Cardiac muscle cell (in vitro differentiated cells and primary cell): ENCODE results near the gene CACNA1C. TPM values are rescaled to one million over a fixed set of nuclear protein-coding genes. Genes with fewer than 3 reads are reported as not detected.
A peak's percentile ranks its signal among the peaks of the same experiment; 100 is the strongest.

Experiments used
- DNase-seq, 2 donors: peaks; one replicate each; pipeline versions ENCODE4 v3.0.0 to v3.0.0-alpha.2; 2010 to 2017; ENCODE audit warnings: low read depth in 1 of 2, low spot score in 1 of 2
- H3K27ac ChIP-seq: fragments of 200-600 bp; sonication (generic); 2 replicates; pipeline ENCODE4 v1.5.1; 2016
- H3K27me3 ChIP-seq: fragments of 200-600 bp; sonication (generic); 2 replicates; pipeline ENCODE4 v1.6.0; 2016; ENCODE audit warnings: control low read depth
- H3K36me3 ChIP-seq: fragments of 200-600 bp; sonication (generic); 2 replicates; pipeline ENCODE4 v1.5.1; 2016; ENCODE audit warnings: control low read depth
- H3K4me1 ChIP-seq: fragments of 200-600 bp; sonication (generic); 2 replicates; pipeline ENCODE4 v1.8.1; 2017; ENCODE audit warnings: low read depth, mild to moderate bottlenecking, mixed run types
- H3K4me3 ChIP-seq: fragments of 200-600 bp; sonication (generic); 2 replicates; pipeline ENCODE4 v1.5.1; 2016; ENCODE audit warnings: mild to moderate bottlenecking
- H3K9me3 ChIP-seq: fragments of 200-600 bp; sonication (generic); 2 replicates; pipeline ENCODE4 v1.5.1; 2017; ENCODE audit warnings: low read depth, mild to moderate bottlenecking, control low read depth
- polyA plus RNA-seq: library from polyadenylated mRNA; unstranded; fragments of >200 nt; fragmentation: Nextera tagmentation; extraction: Ambion mirVana; gene quantifications from 2 replicates; pipeline ENCODE4 v1.2.1, GENCODE V29; 2016
- total RNA-seq: library from RNA; depleted of rRNA; stranded (reverse); fragments of >200 nt; gene quantifications from 2 replicates; pipeline ENCODE4 v1.2.3, GENCODE V29; 2016
- TF ChIP-seq, protein P1 (sequence below): IDR thresholded peaks from 2 replicates; pipeline ENCODE4 v1.5.1; 2012; ENCODE audit warnings: low read depth, mild to moderate bottlenecking, low read length

Gene CACNA1C
- total and polyA plus RNA-seq, 2 experiments from 2014 or later, result 40.8 to 77.8 TPM

DNA sequence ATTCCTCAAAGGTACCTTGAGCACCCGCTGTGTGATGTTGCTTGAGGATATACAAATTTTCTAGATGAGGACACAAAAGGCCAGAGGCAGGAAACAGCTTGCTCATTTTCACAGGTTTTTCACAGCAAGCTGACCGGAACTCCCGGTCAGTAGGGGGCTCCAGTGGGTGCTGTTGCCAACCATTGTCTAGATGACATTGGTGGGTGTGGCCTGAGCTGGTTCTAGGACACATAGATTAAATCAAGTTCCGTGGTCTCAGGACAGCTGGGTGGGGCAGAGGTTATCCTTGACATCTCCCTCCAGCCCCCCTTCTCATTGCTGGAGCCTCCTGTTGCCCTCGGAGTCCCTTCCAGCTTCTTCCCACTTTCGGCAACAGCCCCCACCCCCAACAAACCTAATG, 588.4 kb downstream of the CACNA1C start:
- no peak overlapping the region for H3K4me3 ChIP-seq
- no peaks in the 10 kb centered on the region for H3K4me1 ChIP-seq
- no peaks in the 10 kb centered on the region for H3K36me3 ChIP-seq
- H3K27me3 ChIP-seq, result no peaks in the 10 kb centered on the region
- no peak overlapping the region for H3K27ac ChIP-seq
- peak in 1 of 2 donors; percentile 54 for DNase-seq
- TF ChIP-seq, protein P1, sequence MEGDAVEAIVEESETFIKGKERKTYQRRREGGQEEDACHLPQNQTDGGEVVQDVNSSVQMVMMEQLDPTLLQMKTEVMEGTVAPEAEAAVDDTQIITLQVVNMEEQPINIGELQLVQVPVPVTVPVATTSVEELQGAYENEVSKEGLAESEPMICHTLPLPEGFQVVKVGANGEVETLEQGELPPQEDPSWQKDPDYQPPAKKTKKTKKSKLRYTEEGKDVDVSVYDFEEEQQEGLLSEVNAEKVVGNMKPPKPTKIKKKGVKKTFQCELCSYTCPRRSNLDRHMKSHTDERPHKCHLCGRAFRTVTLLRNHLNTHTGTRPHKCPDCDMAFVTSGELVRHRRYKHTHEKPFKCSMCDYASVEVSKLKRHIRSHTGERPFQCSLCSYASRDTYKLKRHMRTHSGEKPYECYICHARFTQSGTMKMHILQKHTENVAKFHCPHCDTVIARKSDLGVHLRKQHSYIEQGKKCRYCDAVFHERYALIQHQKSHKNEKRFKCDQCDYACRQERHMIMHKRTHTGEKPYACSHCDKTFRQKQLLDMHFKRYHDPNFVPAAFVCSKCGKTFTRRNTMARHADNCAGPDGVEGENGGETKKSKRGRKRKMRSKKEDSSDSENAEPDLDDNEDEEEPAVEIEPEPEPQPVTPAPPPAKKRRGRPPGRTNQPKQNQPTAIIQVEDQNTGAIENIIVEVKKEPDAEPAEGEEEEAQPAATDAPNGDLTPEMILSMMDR, result peak; percentile 53
- no peaks in the 10 kb centered on the region for H3K9me3 ChIP-seq

DNA sequence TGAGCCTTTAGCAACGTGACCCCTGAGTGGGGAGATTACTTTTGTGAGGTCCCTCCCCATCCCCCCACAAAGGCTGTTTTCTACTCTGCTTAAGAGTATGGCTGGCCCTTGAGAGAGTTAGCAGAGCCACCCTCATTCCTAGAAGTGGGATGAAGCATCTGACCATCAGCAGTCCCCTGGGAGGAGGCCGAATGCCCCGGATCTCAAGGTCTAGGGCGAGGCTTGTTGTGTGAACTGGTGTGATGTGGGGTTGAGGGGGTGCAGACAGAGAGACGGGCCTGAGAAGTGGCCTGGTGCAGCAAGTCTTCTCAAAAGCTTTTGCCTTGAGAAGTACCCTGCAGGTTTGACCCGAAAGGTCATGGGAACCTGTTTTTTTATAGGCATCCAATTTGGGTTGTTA, 589.0 kb downstream of the CACNA1C start:
- Histone ChIP-seq H3K27ac (no peak overlapping the region), H3K4me1 (no peaks in the 10 kb centered on the region), H3K36me3 (no peaks in the 10 kb centered on the region), H3K27me3 (no peaks in the 10 kb centered on the region), H3K4me3 (no peak overlapping the region), H3K9me3 (no peaks in the 10 kb centered on the region)
- TF ChIP-seq, protein P1, result no peak
- no peak for DNase-seq

DNA sequence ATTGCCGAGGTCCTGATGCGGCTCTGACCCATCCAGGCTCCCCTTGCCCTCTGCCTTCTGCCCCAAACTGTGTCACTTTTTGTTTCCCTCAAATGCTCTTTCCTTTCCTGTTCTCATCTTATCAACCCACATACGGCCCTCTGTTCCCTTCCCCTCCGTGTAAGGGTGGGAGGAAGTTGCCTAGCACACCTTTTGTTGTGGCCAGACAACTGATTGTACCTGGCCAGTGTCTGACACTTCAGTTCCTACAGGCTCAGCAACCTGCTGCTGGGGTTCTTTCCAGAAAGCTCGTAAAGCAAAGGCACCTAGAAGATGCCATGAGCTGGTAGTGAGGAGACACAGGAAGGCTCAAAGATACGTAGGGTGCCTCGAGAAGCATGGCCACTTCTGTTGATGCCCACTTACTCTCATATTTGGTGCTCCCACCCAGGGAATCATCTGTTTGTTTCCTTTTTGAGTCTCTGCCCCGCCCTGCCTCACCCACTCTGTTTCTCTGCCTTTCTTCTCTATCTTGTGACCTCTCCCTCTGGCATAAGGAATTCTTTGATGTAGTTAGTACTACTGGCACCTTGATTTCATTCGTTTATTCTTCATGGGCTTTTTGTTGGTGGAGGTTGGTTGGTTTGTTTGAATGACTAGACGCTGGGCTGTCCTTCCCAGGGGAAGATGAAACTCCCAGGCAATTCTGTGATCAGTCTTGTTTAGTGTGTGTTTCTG, 589.5 kb downstream of the CACNA1C start:
- no peaks in the 10 kb centered on the region for H3K36me3 ChIP-seq
- H3K27me3 ChIP-seq, result no peaks in the 10 kb centered on the region
- no peak overlapping the region for H3K27ac ChIP-seq
- no peaks in the 10 kb centered on the region for H3K9me3 ChIP-seq
- no peaks in the 10 kb centered on the region for H3K4me1 ChIP-seq
- H3K4me3 ChIP-seq, result no peak overlapping the region
- DNase-seq, result no peak
- TF ChIP-seq, protein P1, result no peak

DNA sequence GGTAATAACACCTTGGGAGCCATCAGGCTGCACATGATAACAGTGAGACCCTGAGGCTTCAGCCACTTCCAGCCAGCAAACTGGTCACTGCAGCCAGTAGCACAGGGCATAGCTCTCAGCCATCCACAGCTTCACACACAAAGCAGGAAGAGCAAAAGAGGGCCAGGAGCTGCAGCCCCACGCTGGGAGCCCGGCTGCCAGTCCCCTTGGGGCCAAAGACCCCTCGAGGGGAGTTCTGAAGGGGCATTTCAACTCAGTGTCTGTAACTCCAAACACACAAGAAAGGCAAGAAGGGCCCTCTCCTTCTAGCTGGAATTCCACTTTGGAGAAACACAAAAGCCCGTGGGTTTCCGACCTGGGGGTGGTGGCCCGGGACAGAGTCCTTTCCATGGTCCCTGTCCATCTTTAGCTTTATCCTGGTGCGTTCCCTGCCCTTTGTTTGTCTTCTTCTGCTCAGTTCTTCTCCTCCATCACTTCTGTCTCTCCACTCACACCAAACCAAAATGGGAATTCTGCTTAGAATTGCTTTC, 590.2 kb downstream of the CACNA1C start:
- H3K27me3 ChIP-seq, result no peaks in the 10 kb centered on the region
- TF ChIP-seq, protein P1, result no peak
- H3K27ac ChIP-seq, result no peak overlapping the region
- no peaks in the 10 kb centered on the region for H3K9me3 ChIP-seq
- no peaks in the 10 kb centered on the region for H3K36me3 ChIP-seq
- no peak overlapping the region for H3K4me3 ChIP-seq
- no peaks in the 10 kb centered on the region for H3K4me1 ChIP-seq
- no peak for DNase-seq

DNA sequence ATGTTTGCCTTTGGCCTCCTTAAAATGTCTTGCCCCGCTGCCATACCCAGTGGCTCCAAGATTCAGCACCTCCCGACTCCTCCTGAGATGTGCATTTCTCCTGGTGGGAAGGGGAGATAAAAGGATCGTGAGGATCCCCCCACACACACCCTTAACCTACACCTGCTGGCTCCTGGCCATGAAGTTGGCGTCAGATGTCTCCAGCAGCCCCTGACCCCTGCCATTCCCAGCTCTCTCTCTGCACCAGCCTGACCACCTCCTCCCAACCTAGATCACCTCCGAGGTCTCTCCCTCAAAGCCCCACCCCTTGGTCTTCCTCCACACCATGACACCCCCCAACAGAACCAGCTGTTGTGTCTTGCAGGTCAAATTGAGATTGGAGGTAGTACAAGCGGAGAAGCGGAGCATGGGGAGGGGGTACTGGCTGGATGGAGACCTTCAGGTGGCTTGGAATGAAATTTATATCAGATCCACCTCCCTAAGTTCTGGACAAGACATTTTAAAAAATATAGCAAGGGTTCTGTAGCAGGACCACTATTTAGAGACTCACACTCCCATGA, 590.9 kb downstream of the CACNA1C start:
- DNase-seq, result no peak
- Histone ChIP-seq H3K4me3 (no peak overlapping the region), H3K9me3 (no peaks in the 10 kb centered on the region), H3K36me3 (no peaks in the 10 kb centered on the region), H3K27me3 (no peaks in the 10 kb centered on the region), H3K27ac (no peak overlapping the region), H3K4me1 (no peaks in the 10 kb centered on the region)
- TF ChIP-seq, protein P1, result no peak
